Upper lobe of left lung (tissue), 6 donors: ENCODE results near the gene N4BP2. TPM values are rescaled to one million over a fixed set of nuclear protein-coding genes. Genes with fewer than 3 reads are reported as not detected.

Source experiments
- ATAC-seq, 2 donors: fragments of 200-7000 bp; cut with Tn5 transposase; one replicate each; pipeline ENCODE4 v1.9.1; 2022; ENCODE audit warnings: mild to moderate bottlenecking in 2 of 2, moderate library complexity in 2 of 2; ENCODE audit not compliant: low FRiP score in 2 of 2
- DNase-seq, 2 donors: peaks; one replicate each; pipeline ENCODE4 v3.0.0-alpha.2; 2019 to 2020
- H3K27ac ChIP-seq, 4 donors: fragments of 200-600 bp; sonication (generic); one replicate each; pipeline ENCODE4 v1.5.1; 2016 to 2019
- H3K27me3 ChIP-seq, 4 donors: fragments of 200-600 bp; sonication (generic); one replicate each; pipeline ENCODE4 v1.5.1; 2017 to 2019
- H3K36me3 ChIP-seq, 4 donors: fragments of 200-600 bp; sonication (generic); one replicate each; pipeline ENCODE4 v1.5.1; 2016 to 2019
- H3K4me1 ChIP-seq, 4 donors: fragments of 200-600 bp; sonication (generic); one replicate each; pipeline ENCODE4 v1.5.1; 2018 to 2019
- H3K4me3 ChIP-seq, 4 donors: fragments of 200-600 bp; sonication (generic); one replicate each; pipeline ENCODE4 v1.5.1; 2017 to 2019; ENCODE audit warnings: mild to moderate bottlenecking in 2 of 4, moderate library complexity in 1 of 4
- H3K9me3 ChIP-seq, 4 donors: fragments of 200-600 bp; sonication (generic); one replicate each; pipeline ENCODE4 v1.5.1; 2018 to 2019
- CTCF ChIP-seq, 6 experiments: fragments of 450-650 bp in 4 of 6; fragments of 200-600 bp in 2 of 6; sonication (generic) in 2 of 6; IDR thresholded peaks; one replicate each; pipeline ENCODE4 v1.5.1; 2016 to 2019; ENCODE audit warnings: antibody characterized with exemption in 6 of 6
- EP300 ChIP-seq, 4 donors: sonication (generic); formaldehyde crosslinking; IDR thresholded peaks; one replicate each; pipeline ENCODE4 v1.5.1; 2017; ENCODE audit warnings: antibody characterized with exemption in 4 of 4, control low read depth in 2 of 4
- POLR2A ChIP-seq, 4 donors: fragments of 450-650 bp; IDR thresholded peaks; one replicate each; pipeline ENCODE4 v1.5.1; 2016 to 2017; ENCODE audit warnings: antibody characterized with exemption in 4 of 4, mild to moderate bottlenecking in 2 of 4
- POLR2AphosphoS5 ChIP-seq, 2 donors: sonication (generic); formaldehyde crosslinking; IDR thresholded peaks; one replicate each; pipeline ENCODE4 v1.5.1; 2017; ENCODE audit warnings: antibody characterized with exemption in 2 of 2
- WGBS, 2 donors: methylation state at CpG; one replicate each; pipeline ENCODE4 v1.1.5; 2017 to 2018; 5-methylcytosine and 5-hydroxymethylcytosine counted together
- total RNA-seq, 6 donors: library from RNA; depleted of rRNA in 4 of 6; stranded (reverse); fragments of >200 nt in 4 of 6; gene quantifications; one replicate each; pipeline versions ENCODE4 v1.1.0 to v1.2.1, GENCODE V29; 2016 to 2021
- donor health status: DM: no; HTN: no; CAD: no; lungs with moderate emphysema.
- donor health status: DM: no; HTN: yes; CAD: no; lungs with severe emphysema.

Gene N4BP2
- total RNA-seq, 6 donors from 2014 or later: 7.1 to 29.3 (median 9.1) TPM

DNA sequence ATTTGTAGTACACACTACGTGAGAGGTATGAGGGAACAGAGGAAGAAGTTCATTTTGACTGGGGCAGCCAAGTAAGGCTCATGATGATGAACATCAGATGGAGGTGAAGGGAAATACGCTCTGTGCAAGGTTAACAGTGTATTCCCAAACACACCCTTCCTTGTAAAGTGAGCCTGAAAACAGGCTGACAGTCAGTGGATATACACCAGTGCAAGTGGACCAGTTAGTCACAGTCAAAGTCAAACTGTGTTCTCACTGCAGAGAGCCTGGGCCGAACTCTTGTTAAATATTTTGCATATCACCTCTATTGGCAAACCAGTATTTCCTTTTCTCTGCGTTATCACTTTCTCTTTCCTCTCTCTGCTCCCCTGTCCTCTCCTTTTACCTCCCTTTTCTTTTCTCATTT lies 116.8 kb downstream of the N4BP2 start:
- ATAC-seq: no peak
- 43 to 49% methylated on average over 4 of the region's 4 CpGs for WGBS, 2 donors

GRCh38 chr4:40176602-40177001 lies 120.0 kb downstream of the N4BP2 start:
- DNase-seq (no peak), ATAC-seq (no peak)
- no peaks in the 10 kb centered on the region for H3K4me1 ChIP-seq
- no peaks in the 10 kb centered on the region for H3K36me3 ChIP-seq
- H3K9me3 ChIP-seq: no peaks in the 10 kb centered on the region
- WGBS, 2 donors: 66 to 67% methylated on average over 10 of the region's 10 CpGs
- H3K27ac ChIP-seq: no peak overlapping the region
- H3K27me3 ChIP-seq: no peaks in the 10 kb centered on the region
- TF ChIP-seq EP300 (IDR thresholded peaks at IDR 0.05) (no peak), CTCF (IDR thresholded peaks at IDR 0.05) (no peak), POLR2A (IDR thresholded peaks at IDR 0.05) (no peak), POLR2AphosphoS5 (IDR thresholded peaks at IDR 0.05) (no peak)
- no peak overlapping the region for H3K4me3 ChIP-seq

More for the DNA sequence above, 116.8 kb downstream of the N4BP2 start:
- Histone ChIP-seq H3K4me1 (no peaks in the 10 kb centered on the region), H3K36me3 (no peaks in the 10 kb centered on the region), H3K9me3 (no peaks in the 10 kb centered on the region), H3K4me3 (no peak overlapping the region), H3K27ac (no peak overlapping the region), H3K27me3 (no peaks in the 10 kb centered on the region)
- DNase-seq: no peak
- TF ChIP-seq POLR2AphosphoS5 (IDR thresholded peaks at IDR 0.05) (no peak), EP300 (IDR thresholded peaks at IDR 0.05) (no peak), CTCF (IDR thresholded peaks at IDR 0.05) (no peak), POLR2A (IDR thresholded peaks at IDR 0.05) (no peak)

DNA sequence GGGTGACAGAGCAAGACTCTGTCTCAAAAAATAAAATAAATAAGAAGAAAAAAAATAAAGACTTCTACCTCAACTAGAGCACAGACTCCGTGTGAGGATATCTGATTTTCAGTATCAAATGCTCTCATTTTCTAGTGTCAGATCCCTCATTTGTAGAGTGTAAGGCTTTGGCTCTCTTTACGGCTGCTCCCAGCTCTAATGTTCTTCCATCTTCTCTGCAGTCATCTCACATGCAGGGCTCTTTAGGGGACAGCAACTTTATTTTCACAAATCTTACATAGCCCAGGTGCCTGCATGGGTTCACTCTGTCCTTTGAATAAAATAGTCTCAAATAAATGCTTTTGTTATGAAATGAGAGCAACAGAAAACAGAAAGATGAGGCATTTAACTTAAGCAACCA lies 120.9 kb downstream of the N4BP2 start:
- TF ChIP-seq CTCF (IDR thresholded peaks at IDR 0.05): no peak
- no peak for TF ChIP-seq POLR2AphosphoS5 (IDR thresholded peaks at IDR 0.05)
- no peak for TF ChIP-seq EP300 (IDR thresholded peaks at IDR 0.05)
- TF ChIP-seq POLR2A (IDR thresholded peaks at IDR 0.05): no peak
- no peak for ATAC-seq
- Histone ChIP-seq H3K27me3 (no peaks in the 10 kb centered on the region), H3K4me3 (no peak overlapping the region), H3K4me1 (no peaks in the 10 kb centered on the region), H3K9me3 (no peaks in the 10 kb centered on the region), H3K27ac (no peak overlapping the region), H3K36me3 (no peaks in the 10 kb centered on the region)
- 83 to 86% methylated on average over 2 of the region's 2 CpGs for WGBS, 2 donors
- no peak for DNase-seq

DNA sequence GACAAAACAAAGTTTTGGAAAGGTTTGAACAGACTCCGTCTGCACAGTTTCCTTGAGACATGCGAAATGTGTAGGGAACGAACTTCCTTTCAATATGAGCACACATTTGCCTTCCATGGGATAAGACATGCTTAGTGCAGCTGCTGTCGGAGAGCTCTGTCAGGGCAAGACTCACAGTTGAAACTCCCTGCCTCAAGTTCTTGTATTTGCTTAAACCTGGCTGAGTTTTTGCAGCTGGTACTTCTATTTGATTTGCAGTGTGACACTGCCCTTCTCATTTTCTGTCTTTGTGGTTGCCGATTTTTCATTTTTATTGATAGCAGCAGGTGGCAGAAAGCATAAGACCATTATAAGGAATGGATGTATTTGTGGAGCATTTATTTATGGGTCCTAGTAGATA lies 122.0 kb downstream of the N4BP2 start:
- no peak for DNase-seq
- H3K9me3 ChIP-seq: no peaks in the 10 kb centered on the region
- no peak for ATAC-seq

More for the DNA sequence above, 122.0 kb downstream of the N4BP2 start:
- Histone ChIP-seq H3K27me3 (no peaks in the 10 kb centered on the region), H3K27ac (no peak overlapping the region), H3K4me1 (no peaks in the 10 kb centered on the region), H3K4me3 (no peak overlapping the region), H3K36me3 (no peaks in the 10 kb centered on the region)
- WGBS, 2 donors: 46 to 62% methylated on average over 5 of the region's 5 CpGs
- TF ChIP-seq CTCF (IDR thresholded peaks at IDR 0.05) (no peak), EP300 (IDR thresholded peaks at IDR 0.05) (no peak)
